Caco-2 (cell line): ENCODE results near the gene ACAP3. TPM values are rescaled to one million over a fixed set of nuclear protein-coding genes. Genes with fewer than 3 reads are reported as not detected.
A peak's percentile ranks its signal among the peaks of the same experiment; 100 is the strongest.

Experiments used
- BruUV-seq: library from RNA; stranded (reverse); fragments of 400-500 nt; replicated peaks from 2 replicates; lab custom pipeline; 2021; lab: Mats Ljungman, UMichigan
- CTCF ChIA-PET: fragments of 300-600 bp; sonication (Branson Sonifier 250); formaldehyde crosslinking; loops from one replicate; lab custom pipeline; 2022; ENCODE audit warnings: antibody characterized with exemption; lab: Charles Lee
- POLR2A ChIA-PET: fragments of 300-600 bp; sonication (Branson Sonifier 250); formaldehyde crosslinking; loops from one replicate; lab custom pipeline; 2022; ENCODE audit warnings: antibody characterized with exemption; lab: Charles Lee
- DNase-seq, 2 experiments: peaks; one replicate each; pipeline versions ENCODE4 v3.0.0 to v3.0.0-alpha.2; 2020 to 2022
- H3K27me3 ChIP-seq: replicated peaks from 2 replicates; pipeline ENCODE4 v1.6.0; 2011; ENCODE audit warnings: low read length; ENCODE audit not compliant: control insufficient read depth, insufficient read depth
- H3K36me3 ChIP-seq: 2 replicates; pipeline ENCODE4 v1.5.1; 2011; ENCODE audit warnings: low read length; ENCODE audit not compliant: control insufficient read depth, insufficient read depth
- H3K4me1 ChIP-seq: fragments of 250-450 bp; sonication (Bioruptor Pico); 2 replicates; pipeline ENCODE4 v1.5.1; 2020; ENCODE audit warnings: mild to moderate bottlenecking
- H3K4me3 ChIP-seq: 2 replicates; pipeline ENCODE4 v1.5.1; 2011; ENCODE audit warnings: low read depth, mild to moderate bottlenecking, control low read depth, low read length
- H3K9me3 ChIP-seq: fragments of 250-450 bp; sonication (Bioruptor Pico); 2 replicates; pipeline ENCODE4 v1.5.1; 2020; ENCODE audit warnings: mild to moderate bottlenecking, moderate library complexity
- H3K27ac Mint-ChIP-seq: one replicate; pipeline ENCODE4 v1.8.0; 2022; ENCODE audit warnings: mixed read lengths; ENCODE audit not compliant: unreplicated experiment
- H3K27me3 Mint-ChIP-seq: one replicate; pipeline ENCODE4 v1.8.0; 2022; ENCODE audit warnings: mixed read lengths; ENCODE audit not compliant: insufficient read depth, unreplicated experiment
- H3K36me3 Mint-ChIP-seq: one replicate; pipeline ENCODE4 v1.8.0; 2022; ENCODE audit warnings: mild to moderate bottlenecking, mixed read lengths; ENCODE audit not compliant: insufficient read depth, unreplicated experiment
- H3K4me1 Mint-ChIP-seq: one replicate; pipeline ENCODE4 v1.8.0; 2022; ENCODE audit warnings: low read depth, mixed read lengths; ENCODE audit not compliant: unreplicated experiment
- H3K4me3 Mint-ChIP-seq: one replicate; pipeline ENCODE4 v1.8.0; 2022; ENCODE audit warnings: mild to moderate bottlenecking, moderate library complexity, mixed read lengths; ENCODE audit not compliant: unreplicated experiment
- H3K9me3 Mint-ChIP-seq: one replicate; pipeline ENCODE4 v1.8.0; 2022; ENCODE audit warnings: mixed read lengths; ENCODE audit not compliant: unreplicated experiment
- CTCF ChIP-seq, 2 experiments: fragments of 200-600 bp in 1 of 2; IDR thresholded peaks; 1 replicate in 1 of 2; 2 replicates in 1 of 2; pipeline versions ENCODE4 v1.5.1 to v1.8.0; 2011 to 2022; ENCODE audit warnings: antibody characterized with exemption in 1 of 2, control low read depth in 1 of 2, inconsistent platforms in 1 of 2, low read depth in 1 of 2, low read length in 1 of 2, mild to moderate bottlenecking in 1 of 2, moderate library complexity in 1 of 2; ENCODE audit not compliant: insufficient read depth in 1 of 2, severe bottlenecking in 1 of 2, unreplicated experiment in 1 of 2
- intact Hi-C: fragments of 100-400 bp; cut with micrococcal nuclease; formaldehyde crosslinking; loops from one replicate; pipeline ENCODE4 v1.10.0; 2022; ENCODE audit not compliant: unreplicated experiment
- total RNA-seq: library from RNA; stranded (reverse); gene quantifications from 2 replicates; pipeline ENCODE4 v1.2.3, GENCODE V29; 2022

ACAP3 gene
- total RNA-seq, 1 experiment from 2014 or later, result 46.6 TPM

GRCh38 chr1:1311107-1312104 lies 3.7 kb upstream of the ACAP3 start:
- Histone ChIP-seq H3K4me3 (no peak overlapping the region), H3K9me3 (no peaks in the 10 kb centered on the region), H3K4me1 (peaks cover 14% of the 10 kb centered on the region), H3K27me3 (no peaks in the 10 kb centered on the region), H3K36me3 (no peaks in the 10 kb centered on the region; the same call in 1 of the 2 replicates)
- no TSS peak for BruUV-seq
- Mint-ChIP-seq H3K27ac (no peak overlapping the region), H3K4me1 (peaks cover 6% of the 10 kb centered on the region), H3K4me3 (no peak overlapping the region), H3K36me3 (peaks cover 58% of the 10 kb centered on the region), H3K9me3 (no peaks in the 10 kb centered on the region), H3K27me3 (no peaks in the 10 kb centered on the region)
- ChIA-PET CTCF (no interaction called here), POLR2A (no interaction called here)
- no peak for TF ChIP-seq CTCF (IDR thresholded peaks at IDR 0.05; ENCODE audit: insufficient read depth in 1 of 2, low read depth in 1 of 2, low read length in 1 of 2, severe bottlenecking in 1 of 2, unreplicated experiment in 1 of 2)
- DNase-seq, result no peak
- intact Hi-C loops, result no loop called here

- CTCF ChIA-PET, result no interaction called here
- POLR2A ChIA-PET, result no interaction called here
- intact Hi-C loops, result no loop called here
- no peaks in the 10 kb centered on the region; the same call in 1 of the 2 replicates for H3K36me3 ChIP-seq
- H3K27ac Mint-ChIP-seq, result no peak overlapping the region
- H3K27me3 ChIP-seq, result no peaks in the 10 kb centered on the region
- no peak for TF ChIP-seq CTCF (IDR thresholded peaks at IDR 0.05; ENCODE audit: insufficient read depth in 1 of 2, low read depth in 1 of 2, low read length in 1 of 2, severe bottlenecking in 1 of 2, unreplicated experiment in 1 of 2)
- no peaks in the 10 kb centered on the region for H3K9me3 ChIP-seq
- H3K4me3 Mint-ChIP-seq, result peak overlapping the region; percentile 81
- no peak for DNase-seq
- peaks cover 22% of the 10 kb centered on the region for H3K4me1 ChIP-seq
- no peak overlapping the region for H3K4me3 ChIP-seq
- no peaks in the 10 kb centered on the region for H3K9me3 Mint-ChIP-seq
- H3K27me3 Mint-ChIP-seq, result no peaks in the 10 kb centered on the region
- H3K4me1 Mint-ChIP-seq, result peaks cover 6% of the 10 kb centered on the region
- peaks cover 49% of the 10 kb centered on the region for H3K36me3 Mint-ChIP-seq
- no TSS peak for BruUV-seq
Observed at GRCh38 chr1:1310476-1311053, 2.8 kb upstream of the ACAP3 start.

DNA sequence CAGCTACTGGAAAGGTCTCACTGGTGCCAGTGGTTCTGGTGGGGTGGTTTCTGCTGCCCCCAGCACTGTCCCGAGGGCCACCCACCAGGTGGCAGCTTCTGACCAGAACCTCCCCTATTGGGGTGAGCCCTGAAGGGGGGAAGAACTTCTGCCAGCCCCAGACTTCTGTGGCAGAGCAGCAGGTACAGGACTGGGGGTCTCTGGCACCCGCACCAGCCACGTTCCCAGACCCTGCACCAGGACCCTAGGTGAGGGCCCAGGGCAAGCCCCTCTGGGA lies 2.3 kb upstream of the ACAP3 start:
- intact Hi-C loops, result no loop called here
- Histone ChIP-seq H3K27me3 (no peaks in the 10 kb centered on the region), H3K4me1 (peaks cover 27% of the 10 kb centered on the region), H3K36me3 (no peaks in the 10 kb centered on the region; the same call in 1 of the 2 replicates), H3K9me3 (no peaks in the 10 kb centered on the region), H3K4me3 (no peak overlapping the region)
- Mint-ChIP-seq H3K9me3 (no peaks in the 10 kb centered on the region), H3K4me1 (peaks cover 4% of the 10 kb centered on the region), H3K4me3 (peak overlapping the region; percentile 81), H3K36me3 (peaks cover 44% of the 10 kb centered on the region), H3K27ac (no peak overlapping the region), H3K27me3 (no peaks in the 10 kb centered on the region)
- TF ChIP-seq CTCF (IDR thresholded peaks at IDR 0.05; ENCODE audit: insufficient read depth in 1 of 2, low read depth in 1 of 2, low read length in 1 of 2, severe bottlenecking in 1 of 2, unreplicated experiment in 1 of 2), result no peak
- no TSS peak for BruUV-seq
- POLR2A ChIA-PET, result no interaction called here
- CTCF ChIA-PET, result interaction anchor here (0.5 kb wide), 1 partner anchor 36 kb away, joined by 3 read pairs; no protein-coding TSS in a partner anchor
- DNase-seq, result no peak
